ENCODE data around the gene CAVIN1.
"Not testable (repeated sequence)": the region's sequence is repeated elsewhere in the genome, so short reads cannot be mapped to it uniquely, and the experiment has no call there.

CAVIN1 gene

DNA sequence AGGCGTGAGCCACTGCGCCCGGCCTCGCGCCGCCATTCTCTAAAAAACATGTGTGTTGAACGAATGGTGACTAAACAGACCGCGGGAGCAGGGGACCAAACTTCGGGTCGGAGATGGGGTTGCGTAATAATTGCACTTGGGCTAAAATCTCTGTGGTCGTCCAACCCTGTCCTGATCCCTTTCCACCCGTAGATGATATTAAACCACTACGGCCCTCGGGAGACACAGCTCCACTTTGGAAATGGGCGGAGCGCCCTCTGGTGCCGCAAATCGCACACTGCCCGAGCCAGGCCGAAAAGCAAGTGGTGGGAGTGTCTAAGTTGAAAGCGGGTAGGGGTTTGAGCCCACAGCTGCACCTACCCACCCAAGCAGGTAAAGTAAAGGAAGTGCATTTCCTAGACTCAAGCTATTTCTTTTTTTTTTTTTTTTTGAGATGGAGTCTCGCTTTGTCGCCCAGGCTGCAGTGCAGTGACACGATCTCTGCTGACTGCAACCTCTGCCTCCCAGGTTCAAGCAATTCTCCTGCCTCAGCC is 17.0 kb downstream of the CAVIN1 start:
- peak; percentile 74 for DNase-seq (ENCODE audit: low read depth)

GRCh38 chr17:42405076-42405475 is 18.0 kb downstream of the CAVIN1 start:
- no peak for DNase-seq (ENCODE audit: low read depth)

DNA sequence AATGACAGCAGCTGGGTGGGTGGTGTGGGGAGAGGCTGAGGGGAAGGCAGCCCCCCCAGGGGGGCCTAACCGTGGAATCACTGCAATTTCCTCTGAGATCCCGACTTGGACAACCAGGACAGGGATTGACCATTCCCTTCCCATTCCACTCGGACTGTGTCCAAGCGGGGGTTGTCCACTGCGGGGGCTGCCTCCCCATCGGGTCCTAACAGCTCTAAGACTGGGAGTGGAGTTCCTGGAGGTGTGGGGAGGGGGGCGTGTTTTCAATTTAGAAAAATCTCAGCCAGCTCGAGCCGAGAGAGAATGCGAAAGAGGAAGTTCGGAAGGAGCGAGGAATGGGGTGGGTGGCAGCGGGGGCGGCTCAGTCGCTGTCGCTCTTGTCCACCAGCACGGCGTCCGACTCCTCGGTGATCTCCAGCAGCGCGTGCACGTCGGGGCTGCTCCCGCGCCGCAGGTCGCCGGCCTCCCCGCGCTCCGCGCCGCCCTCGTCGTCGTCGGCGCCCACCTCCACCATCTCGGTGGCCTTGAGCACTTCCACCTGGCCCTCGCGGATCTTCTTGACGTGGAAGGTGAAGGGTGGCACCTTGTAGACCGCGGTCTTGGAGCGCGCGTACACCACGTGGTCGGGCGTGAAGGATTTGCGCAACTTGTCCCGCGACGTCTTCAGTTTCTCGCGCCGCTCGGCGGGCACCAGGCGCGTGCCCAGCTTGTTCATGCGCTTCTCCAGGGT is 18.6 kb downstream of the CAVIN1 start:
- DNase-seq (ENCODE audit: low read depth), result no peak

- peak; percentile 24 for DNase-seq (ENCODE audit: low read depth)
Observed at GRCh38 chr17:42403150-42403549, 19.9 kb downstream of the CAVIN1 start.

DNA sequence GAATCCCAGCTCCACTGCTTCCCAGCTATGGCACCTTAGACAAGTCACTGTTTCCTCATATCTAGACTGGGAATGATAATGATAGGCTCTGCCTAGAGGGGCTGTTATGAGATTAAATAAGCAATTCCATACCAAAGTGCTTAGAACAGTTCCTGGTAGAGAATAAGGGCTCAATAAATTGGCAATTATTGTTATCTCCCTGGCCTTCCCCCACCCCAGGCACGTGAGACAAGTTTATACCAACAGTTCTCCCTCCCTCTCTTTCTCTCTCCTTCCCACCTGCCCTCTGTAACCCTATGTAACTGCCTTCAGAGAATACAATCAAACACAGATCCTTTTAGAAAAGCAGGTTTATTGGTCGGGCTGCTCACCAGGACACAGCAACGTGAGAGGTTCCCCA is 20.9 kb downstream of the CAVIN1 start:
- no peak for DNase-seq (ENCODE audit: low read depth)

- DNase-seq (ENCODE audit: low read depth), result not testable (repeated sequence)
Observed at GRCh38 chr17:42400844-42401375, 22.1 kb downstream of the CAVIN1 start.

DNA sequence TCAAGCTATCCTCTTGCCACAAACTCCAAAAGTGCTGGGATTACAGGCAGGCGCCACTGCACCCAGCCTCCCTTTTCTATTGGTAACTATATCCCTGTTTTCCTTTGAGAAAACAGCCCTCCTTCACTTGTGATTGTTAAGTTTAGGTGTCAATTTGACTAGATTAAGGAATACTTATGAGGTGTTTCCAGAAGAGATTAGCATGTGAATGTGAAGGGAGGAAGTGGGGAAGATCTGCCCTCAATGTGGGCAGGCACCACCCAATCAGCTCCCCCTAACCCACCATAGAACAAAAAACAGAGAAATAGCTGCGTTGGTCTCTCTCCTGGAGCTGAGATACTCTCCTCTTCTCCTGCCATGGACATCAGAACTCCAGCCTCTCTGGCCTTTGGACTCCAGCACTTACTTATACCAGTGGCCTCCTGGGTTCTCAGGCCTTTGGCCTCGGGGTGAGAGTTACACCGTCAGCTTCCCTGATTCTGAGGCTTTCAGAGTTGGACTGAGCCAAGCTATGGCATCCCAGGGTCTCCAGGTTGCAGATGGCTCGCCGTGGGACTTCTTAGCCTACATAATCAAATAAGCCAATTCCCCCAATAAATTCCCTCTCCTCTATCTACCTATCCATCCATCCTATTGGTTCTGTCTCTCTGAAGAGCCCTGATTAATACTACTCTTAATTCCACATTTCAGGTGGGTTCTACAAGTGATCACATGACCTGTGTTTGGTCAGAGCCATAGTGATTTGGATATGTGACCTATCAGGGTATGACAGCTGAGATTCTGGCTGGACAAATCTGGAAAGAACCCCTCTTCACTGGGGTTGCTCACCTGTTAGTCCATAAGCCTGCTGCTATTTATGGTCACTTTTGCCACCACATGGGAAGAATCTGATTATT is 22.9 kb downstream of the CAVIN1 start:
- no peak for DNase-seq (ENCODE audit: low read depth)

GRCh38 chr17:42399121-42399520 is 23.9 kb downstream of the CAVIN1 start:
- DNase-seq (ENCODE audit: low read depth), result no peak

- not testable (repeated sequence) for DNase-seq (ENCODE audit: low read depth)
Observed at GRCh38 chr17:42395601-42396000, 27.5 kb downstream of the CAVIN1 start.

- no peak for DNase-seq (ENCODE audit: low read depth)
Observed at GRCh38 chr17:42394838-42395237, 28.2 kb downstream of the CAVIN1 start.

DNA sequence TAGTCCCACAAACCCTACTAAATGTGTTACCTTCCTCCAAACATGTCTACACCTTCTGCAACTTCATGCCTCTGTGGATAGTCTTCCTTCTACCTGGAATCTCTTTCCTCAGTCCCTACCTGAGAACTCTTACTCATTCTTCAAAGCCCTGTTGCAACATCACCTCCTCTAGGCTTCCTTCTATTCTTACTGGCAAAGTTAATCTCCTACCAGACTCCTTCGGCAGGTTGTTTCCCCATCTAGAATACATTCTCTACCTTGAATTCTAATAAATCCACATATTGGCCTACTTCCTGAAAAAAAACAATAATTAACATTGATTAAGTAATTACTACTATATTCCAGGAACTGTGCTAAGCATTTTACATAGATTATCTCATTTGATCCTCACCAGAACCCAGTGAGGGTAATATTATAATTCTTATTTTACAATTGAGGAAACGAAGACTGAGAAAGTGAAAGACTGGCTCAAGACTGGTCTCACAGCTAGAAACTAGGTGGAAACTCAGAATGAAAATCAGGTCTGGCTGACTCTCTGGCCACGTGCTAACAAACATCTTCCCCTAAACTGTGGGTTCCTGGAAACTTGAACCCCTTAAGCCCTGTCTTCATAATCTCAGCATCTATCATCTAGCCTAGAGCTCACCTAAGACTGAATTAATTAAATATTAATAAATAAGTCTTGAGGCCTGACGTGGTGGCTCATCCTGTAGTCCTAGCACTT is 30.2 kb downstream of the CAVIN1 start:
- no peak for DNase-seq (ENCODE audit: low read depth)

GRCh38 chr17:42391439-42391838 is 31.6 kb downstream of the CAVIN1 start:
- not testable (repeated sequence) for DNase-seq (ENCODE audit: low read depth)

DNA sequence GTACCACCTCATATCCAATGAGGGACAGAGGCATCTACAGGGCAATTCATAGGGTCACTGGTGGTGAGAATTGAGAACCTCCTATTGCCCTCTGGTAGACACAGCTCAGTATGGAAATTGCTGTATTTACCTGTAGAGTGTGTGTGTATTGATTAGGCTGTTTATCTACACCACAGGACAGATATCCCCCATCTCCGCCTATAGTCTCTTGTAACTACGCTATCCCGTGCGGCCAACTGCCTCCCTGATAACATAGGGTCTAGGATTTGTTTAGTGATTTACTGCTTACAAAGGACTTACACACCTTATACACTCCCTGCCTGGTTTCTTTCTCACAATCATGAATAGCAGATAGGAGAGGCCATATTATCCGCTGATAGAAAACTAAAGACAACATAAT is 33.2 kb downstream of the CAVIN1 start:
- DNase-seq (ENCODE audit: low read depth), result no peak

DNA sequence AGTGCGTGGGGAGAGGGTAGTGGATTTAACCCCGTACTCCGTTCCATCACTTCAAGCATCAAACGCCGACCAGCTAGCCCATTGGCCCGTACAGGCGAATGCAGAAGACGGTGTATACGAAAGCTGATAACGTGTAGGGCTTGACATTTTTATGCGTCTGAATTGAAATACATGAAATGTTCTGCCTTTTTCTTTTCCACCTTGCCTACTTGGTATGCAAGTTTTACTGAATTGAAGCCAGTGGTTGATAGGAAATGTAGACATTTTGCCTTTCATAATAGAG is 34.0 kb downstream of the CAVIN1 start:
- no peak for DNase-seq (ENCODE audit: low read depth)

- DNase-seq (ENCODE audit: low read depth), result peak; percentile 100
Observed at GRCh38 chr17:42388381-42389134, 34.5 kb downstream of the CAVIN1 start, which contains the start of gene STAT3. STAT3 (minus strand) TSS chr17:42388442; CDS start chr17:42348516, 39,926 bp downstream.

DNA sequence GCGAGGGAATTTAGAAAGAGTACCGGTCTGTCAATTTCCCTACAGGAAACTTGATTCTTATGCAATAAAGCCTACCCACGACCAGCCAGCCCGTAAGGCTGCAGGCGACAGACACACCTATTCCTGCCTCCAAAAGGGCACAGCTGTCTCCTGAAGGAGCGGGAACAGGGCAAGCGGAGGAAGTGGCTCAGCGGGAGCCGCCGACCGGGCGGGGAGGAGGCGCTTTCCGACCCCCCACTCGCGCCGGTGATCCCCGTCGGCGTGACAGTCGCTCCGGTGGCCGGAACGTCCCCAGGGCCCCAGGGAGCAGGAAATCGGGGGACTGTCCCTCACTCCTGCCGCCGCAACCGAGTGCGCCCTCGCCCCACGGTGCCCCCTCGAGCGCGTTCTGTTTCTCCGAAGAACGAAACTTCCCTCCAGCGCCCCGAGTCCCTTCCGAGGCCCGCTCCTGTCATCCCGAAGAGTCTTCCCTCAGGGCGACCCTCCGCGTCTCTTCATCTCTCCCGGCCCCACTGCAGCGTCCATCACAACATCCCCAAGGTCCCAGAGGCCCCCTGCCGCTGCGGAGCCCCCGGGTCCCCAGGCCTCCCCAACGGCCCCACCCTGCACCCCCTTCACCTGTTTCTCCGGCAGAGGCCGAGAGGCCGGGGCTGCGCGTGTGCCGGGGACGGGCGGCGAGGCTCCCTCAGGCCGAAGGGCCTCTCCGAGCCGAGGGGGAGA is 35.2 kb downstream of the CAVIN1 start:
- DNase-seq (ENCODE audit: low read depth), result no peak

- DNase-seq (ENCODE audit: low read depth), result no peak
Observed at GRCh38 chr17:42386777-42387657, 36.0 kb downstream of the CAVIN1 start.

GRCh38 chr17:42381898-42382297 is 41.2 kb downstream of the CAVIN1 start:
- DNase-seq (ENCODE audit: low read depth), result no peak

GRCh38 chr17:42380935-42381334 is 42.1 kb downstream of the CAVIN1 start:
- no peak for DNase-seq (ENCODE audit: low read depth)

Measured in stimulated activated CD4-positive, alpha-beta T cell treated with anti-CD3 and anti-CD28 coated beads, Interleukin-2, amount 100 ng/mL, for 4 hours (primary cell).